Renal cortex interstitium (tissue), 11 donors: ENCODE data around the gene POU2F3. TPM values are rescaled to one million over a fixed set of nuclear protein-coding genes. Genes with fewer than 3 reads are reported as not detected.
"Not testable (repeated sequence)": the region's sequence is repeated elsewhere in the genome, so short reads cannot be mapped to it uniquely, and the experiment has no call there.

ENCODE experiments used
- DNase-seq, 11 donors: peaks; one replicate each; pipeline ENCODE4 v3.0.0-alpha.2; 2013; ENCODE audit warnings: low read depth in 9 of 11, low spot score in 4 of 11; ENCODE audit errors: extremely low read depth in 1 of 11
- polyA plus RNA-seq, 3 donors: library from polyadenylated mRNA; unstranded; fragments of 120-200 nt; gene quantifications; one replicate each; pipeline ENCODE4 v1.2.1, GENCODE V29; 2013; ENCODE audit not compliant: insufficient read length in 3 of 3

POU2F3 gene
- polyA plus RNA-seq, 3 donors, result 0.23 to 0.92 (median 0.36) TPM

DNA sequence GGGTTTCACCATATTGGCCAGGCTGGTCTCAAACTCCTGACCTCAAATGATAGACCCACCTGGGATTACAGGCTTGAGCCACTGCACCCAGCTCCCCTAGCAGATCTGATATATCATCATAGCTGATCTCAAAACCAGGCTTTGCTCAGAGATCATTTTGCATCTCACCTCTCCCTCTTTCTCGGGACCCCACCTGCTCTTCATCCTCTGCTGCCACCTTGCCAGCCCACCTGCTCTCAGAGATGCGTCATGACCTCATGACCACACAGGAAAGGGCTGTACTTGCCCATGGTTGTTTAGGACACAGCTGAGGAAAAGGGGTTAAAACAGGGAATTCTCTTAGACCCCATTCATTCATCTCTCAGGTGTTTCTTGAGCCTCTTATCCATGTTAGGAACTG lies 27.4 kb downstream of the POU2F3 start:
- DNase-seq, result no peak

DNA sequence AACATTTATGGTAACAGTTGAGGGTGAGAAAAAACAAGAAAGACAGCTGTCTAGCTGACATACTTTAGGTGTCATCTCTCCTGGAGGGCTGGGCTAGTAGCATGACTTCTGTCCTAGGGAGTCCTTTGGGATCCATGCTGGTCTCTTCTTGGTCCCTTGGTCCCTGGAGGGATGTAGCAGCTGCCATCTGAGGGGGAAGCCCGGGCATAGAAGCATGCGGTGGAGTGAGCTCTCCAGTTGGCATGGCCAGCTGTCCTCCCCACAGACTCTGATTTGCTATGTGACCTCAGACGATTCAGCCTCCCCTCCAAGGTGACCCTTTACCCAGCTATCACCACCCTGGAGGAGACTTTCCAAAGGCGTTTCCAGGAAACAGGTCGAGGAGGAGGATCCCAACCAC lies 28.7 kb downstream of the POU2F3 start:
- no peak for DNase-seq

DNA sequence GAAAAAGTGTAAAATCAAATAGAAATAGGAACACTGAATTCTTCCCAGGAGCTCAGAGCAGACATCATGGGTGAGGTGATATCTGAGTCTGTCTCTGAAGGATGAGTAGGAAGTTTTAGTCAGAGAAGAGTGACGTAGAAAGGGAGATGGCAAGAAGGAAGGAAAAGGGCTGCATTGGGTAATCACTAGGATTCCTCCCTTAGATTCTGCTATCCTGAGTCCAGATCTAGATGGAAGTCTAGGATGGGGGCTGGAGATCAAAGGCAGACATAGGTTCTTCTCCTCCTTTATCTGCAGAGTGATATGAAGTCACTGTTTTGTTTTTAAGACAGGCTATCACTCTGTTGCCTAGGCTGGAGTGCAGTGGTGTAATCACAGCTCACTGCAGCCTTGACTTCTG lies 30.4 kb downstream of the POU2F3 start:
- no peak for DNase-seq

DNA sequence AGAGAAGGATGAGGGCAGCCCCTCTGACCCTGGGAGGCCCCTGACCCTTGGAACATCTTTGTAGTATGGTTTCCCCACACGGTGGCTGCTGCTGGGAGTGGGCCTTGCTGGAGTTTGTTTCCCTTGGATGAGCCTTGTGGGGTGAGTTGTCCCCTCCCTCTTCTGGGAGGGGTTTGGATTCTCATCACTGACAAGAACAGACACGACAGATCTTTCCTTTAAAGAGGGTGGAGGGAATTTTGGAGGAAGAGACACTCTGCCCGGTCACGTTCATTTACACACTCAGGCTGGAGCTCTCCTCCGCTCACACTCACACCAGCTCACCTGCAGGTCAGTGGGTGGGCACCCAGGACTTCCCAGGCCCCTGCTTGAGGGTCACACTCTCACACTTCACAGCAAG lies 31.7 kb downstream of the POU2F3 start:
- DNase-seq, result no peak

DNA sequence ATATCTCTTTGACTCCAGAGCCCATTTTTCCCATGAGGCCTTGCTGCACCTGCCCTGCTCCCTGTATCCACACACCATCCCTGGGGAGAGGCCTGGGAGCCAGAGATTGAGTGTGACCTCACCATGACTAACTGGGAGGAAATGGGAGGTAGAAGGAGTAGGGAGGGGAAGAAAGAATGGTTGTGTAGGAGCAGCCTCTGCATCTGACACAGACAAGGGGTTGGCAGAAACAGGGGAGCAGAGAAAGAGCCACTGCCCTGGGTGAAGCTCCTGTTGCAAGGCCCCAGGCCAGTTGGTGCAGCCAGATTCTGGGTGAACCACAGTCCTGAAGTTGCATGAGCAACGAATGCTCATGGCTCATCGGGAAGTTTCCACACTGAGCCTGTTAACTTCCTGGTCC lies 32.4 kb downstream of the POU2F3 start:
- DNase-seq, result no peak

DNA sequence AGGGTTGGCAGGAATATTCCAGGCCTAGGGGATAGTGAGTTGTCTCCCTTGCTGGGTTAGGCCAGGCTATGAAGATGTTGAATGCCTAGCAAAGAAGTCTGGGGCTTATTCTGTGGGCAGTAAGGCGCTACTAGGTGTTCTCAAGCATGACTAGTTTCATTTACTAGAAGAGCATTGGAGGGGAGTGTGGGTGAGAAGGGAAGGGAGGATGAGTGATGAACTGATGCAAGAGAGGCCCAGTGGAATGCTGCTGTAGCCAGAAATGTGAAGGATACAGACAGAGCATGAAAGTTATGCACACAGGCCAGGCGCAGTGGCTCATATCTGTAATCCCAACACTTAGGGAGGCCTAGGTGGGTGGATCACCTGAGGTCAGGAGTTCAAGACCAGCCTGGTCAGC lies 33.5 kb downstream of the POU2F3 start:
- DNase-seq, result peak in 1 of 11 donors; percentile 13

DNA sequence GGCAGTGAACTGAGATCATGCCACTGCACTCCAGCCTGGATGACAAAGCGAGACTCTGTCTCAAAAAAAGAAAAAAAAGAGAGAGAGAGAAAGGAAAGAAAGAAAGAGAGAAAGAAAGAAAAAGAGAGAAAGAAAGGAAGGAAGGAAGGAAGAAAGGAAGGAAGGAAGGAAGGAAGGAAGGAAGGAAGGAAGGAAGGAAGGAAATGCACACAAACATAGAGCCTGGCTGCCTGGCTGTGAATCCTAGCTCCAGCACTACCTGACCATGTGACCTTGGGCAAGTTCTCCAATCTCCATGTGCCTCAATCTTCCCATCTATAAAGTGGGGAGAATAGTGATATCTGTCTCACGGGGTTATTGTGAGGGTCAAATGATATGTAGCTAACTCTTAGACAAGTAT lies 34.0 kb downstream of the POU2F3 start:
- DNase-seq, result not testable (repeated sequence)

DNA sequence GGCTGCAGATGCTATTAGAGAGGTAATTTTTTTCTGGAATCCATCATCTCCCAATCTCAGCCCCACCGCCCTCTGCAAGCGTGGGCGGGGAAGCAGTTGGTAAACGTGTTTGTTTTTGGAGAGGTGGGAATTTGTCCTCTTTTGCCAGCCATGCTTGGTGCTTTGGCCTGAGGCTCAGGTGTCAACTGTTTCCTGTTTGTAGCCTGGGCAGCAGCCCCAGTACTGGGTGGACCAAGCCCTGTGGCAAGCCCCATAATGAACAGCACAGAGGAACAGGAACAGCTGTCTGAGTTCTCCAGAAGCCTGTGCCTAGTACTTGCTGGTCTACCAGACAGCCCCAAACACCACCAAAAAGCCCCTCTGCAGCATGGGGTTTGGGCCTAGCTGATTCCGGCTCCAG lies 39.6 kb downstream of the POU2F3 start:
- no peak for DNase-seq

DNA sequence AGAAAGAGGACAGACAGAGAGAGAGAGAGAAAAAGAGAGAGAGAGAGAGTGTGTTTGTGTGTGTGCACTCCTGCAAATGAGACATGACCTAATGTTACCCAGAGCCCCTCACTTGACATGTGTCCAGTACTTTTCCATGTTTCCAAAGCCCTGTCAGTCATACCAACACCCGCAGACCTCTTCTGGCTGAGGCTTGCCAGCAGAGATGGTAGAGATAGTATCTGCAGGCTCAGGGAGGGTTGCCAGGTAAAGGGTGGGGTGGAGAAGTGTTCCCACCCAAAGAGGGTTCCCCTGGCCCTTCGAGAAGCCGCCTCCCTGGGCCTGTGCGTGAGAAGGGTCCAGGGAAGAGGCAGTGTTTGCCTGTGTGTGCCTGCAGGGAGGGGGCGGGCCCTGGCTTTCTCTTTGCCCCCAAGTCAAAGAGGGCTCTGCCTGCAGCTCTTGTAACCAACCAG lies 40.7 kb downstream of the POU2F3 start:
- no peak for DNase-seq

DNA sequence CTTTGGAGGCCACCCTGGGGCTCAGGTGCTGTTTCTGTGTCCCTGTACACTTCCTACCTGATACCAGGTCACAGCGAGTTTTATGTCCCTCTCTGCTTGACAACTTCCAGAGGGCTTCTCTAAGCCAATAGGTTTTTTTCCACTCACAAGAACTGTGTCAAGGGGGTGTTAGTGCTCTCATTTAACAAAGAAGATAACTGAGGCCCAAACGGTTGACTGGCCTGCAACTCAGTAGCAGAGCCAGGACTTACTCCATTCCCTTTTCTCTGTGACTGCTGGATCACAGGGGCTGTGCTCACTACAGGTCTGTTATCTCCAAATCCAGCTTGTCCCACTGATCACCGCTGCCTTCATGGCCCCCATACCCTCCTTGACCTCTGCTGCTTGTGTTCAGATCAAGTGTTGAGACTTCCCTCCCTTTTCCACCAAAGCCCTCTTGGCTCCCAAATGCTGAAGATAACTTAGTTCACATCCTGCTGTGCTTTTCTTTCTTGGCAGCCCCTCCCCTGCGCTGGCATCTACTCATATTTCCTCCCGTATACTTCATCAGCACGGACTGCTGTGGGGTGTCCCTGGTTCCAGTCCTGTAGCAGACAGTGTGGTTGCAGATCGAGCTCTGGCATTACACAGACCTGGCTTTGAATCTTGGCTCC lies 41.3 kb downstream of the POU2F3 start:
- no peak for DNase-seq

DNA sequence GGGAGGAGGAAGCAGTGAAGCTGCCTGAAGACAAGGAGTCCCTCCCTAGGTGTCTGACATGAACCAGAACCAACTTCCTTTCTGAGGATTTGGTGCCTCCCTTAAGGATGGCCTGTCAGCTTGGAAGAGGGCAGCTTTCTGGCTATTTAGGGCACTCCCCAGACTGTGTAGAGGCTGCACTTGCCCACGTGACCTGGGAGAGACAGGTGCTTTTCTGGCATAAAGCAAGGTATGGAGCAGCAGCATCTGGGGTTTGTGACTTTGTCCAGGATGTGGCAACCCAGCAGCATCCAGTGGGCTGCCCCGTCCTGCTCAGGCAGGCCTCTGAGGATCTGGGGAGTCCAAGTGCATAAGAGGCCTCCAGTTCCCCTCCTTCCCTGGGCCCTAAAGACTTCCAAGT lies 43.2 kb downstream of the POU2F3 start:
- no peak for DNase-seq

DNA sequence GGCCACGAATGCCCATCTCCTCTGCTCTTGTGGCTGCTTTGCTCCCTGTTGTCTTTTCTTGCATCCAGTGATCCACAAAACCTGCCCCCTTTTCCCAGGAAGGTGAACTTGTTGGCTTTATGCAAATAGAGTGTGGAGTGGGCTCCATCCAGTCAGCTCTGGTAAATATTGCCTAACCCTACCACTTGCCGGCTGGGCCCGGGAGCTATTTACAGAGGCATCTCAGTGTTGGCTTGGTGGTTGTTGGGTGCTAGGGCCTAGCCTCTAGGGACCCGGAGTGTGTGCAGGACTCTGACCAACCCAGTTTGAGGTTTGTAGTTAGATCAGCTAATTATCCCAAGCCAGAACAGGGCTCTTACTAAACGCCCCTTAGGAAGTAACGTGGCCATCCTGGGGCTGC lies 44.3 kb downstream of the POU2F3 start:
- DNase-seq, result no peak

DNA sequence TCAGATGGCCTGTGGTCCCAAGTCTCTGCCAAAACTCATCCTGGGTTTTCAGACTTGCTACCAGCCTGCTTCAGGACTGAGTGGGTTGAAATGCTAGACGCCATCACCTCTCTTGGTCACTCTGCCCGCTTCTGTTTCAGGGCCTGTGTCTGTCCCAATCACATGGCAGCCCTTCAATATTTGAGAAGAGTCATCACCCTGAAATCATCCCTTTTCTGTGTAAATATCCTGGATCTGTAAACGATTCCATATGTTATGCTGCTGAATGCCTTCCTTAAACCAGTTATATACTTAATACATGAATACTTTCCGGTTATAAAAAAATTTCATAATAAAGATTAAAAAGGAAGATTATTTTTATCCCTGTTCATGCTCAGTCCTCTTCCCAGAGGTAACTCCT lies 45.3 kb downstream of the POU2F3 start:
- no peak for DNase-seq

DNA sequence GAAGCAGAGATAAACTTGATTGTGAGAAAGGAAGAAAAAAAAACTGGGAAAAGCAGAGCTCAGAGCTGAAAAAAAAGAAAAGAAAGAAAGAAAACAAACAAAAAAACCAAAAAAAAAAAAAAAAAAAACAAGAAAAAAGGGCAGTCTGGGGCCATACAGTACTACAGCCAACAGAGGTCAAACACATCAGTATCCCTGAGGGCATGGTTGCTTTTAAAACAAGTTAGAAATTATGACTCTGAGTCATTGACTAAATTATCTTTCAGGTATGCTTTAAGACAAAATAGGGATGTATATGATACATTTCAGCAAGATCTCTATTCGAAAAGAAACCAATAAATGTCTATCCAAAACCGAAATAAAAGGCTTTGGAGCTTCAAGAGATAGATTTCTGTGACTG lies 48.1 kb downstream of the POU2F3 start:
- no peak for DNase-seq

DNA sequence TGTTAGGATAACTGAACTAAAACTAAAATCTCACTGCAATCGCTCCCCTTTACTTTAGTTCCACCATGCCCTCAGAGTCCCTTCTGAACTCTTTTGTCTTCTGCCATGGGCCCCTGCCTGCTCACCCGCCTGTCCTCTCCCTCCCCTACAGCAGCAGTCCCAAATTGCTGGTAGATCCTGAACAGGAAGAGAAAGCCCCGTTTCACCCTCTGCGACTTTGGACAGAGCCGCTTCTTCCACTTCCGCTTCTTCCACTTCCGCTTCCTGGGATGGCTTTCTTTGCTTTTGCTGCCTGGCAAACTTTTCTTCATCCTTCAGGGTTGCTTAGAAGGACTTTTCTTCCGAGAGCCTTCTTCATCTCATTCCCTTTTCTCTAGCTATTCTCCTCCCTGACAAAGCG lies 49.5 kb downstream of the POU2F3 start:
- no peak for DNase-seq

DNA sequence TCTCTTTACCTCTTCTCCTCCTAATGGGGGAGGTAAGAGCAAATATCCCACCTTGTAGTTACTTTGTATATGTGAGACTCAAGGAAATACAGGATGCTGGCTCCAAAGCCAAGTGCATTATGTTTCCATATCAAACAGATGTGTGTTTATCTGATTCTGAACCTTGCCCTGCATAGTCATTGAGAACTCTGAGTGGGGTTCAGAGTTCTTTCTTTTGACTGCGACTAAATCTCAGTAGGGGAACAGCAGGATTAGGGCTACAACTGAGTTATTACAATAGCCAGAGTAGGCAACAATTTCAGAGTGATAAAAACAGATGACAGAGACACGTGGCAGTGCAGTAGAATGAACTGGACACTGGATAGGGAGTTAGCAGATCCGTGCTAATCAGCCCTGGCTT lies 51.0 kb downstream of the POU2F3 start:
- no peak for DNase-seq

DNA sequence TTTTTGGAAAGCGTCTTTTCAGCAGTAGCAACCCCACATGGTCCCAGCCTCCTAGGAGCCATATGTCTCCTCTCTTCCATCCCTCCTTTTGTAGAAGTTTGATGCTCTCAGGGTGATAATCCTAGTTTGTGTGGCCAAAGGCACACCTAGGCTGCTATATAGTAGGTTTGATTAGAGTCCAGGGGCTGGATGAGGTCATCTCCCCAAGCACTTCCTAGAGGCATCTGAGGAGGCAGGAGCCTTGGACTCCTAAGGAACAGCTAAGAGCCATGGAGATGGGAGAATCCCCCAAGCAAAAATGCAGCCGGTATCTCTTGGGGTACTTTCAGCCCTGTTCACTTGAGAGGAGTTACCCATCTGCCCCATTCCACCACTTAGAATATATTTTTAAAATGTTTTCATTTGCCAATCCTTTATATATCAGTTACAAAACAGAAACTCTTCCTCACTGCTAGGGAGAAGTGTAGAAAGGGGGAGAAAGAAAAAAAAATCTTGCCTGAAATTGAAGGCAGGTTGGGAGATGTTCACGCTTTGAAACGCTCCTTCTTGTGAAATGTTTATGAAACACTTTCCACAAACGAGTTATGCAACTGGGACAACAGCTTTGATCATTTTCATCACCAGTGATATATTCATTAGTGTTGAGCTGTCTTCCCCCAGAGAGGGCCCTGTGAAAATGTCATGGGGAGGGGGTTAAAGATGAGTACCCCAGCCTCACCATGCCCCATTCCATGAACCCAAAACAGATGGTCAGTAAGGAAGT lies 53.3 kb downstream of the POU2F3 start:
- DNase-seq, result no peak

DNA sequence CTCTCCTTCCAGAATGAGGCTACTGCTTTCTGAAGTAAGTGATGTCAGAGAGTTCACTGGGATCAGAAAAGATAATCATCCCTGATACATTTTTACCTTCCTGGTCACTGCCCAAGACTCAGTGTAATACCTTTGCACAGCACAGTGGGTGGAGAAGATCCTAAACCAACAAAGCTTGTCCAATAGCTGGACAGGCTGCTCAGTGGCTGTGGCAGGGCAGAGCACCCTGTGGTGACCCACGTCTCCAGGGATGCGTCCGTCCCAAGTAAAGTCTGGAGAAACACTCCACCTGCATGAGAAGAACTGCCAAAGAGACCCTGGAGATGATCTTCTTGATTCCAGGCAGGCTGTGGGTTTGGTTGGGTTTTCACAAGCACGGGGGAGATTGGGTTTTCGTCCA lies 54.2 kb downstream of the POU2F3 start:
- DNase-seq, result no peak

DNA sequence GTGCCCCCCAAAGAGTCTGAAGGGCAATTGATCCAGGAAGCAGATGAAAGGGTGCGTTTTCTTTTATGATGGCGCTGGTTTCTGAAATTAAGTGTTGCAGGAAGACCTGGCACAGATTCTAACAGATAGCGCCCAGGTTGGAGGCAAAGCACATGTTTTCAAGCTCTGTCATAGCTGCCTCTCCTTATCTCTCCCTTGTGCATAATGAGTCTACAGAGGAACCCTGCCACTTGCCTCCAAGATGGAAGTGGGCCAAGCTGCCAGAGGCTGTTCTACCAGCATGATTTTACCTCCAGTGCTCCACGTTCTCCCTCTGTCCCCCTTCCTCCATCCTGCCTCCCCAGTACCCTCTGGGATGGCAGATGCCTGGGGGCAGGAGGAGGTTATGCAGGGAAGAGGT lies 55.2 kb downstream of the POU2F3 start:
- no peak for DNase-seq

DNA sequence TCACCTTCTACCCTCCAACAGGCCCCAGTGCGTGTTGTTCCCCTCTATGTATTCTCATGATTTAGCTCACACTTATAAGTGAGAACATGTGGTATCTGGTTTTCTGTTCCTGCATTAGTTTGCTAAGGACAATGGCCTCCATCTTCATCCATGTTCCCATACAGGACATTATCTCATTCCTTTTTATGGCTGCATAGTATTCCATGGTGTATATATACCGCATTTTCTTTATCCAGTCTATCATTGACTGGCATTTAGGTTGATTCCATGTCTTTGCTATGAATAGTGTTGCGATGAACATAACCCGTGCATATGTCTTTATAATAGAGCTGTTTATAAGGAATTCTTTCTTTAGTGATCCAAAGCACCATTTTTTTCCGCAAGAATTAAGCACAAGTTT lies 56.6 kb downstream of the POU2F3 start:
- no peak for DNase-seq

DNA sequence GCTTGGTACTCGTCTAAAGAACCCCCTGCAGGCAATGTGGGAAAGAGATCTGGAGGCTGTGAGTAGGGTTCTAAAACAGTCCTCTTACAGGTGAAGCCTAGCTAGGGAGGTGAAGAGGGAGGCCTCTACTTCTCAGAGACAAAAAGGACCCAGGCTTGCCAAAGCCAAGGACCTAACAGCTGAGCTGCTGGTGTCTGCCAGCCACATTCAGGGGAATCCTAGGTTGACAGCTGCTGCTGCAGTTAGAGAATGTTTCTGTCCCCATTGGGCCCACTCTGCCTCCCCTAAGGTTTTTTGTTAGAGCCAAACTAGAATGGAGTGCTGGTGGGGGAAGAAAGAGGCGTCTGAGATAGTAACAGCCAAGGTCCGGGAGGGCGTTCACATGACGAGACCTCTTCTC lies 58.5 kb downstream of the POU2F3 start:
- no peak for DNase-seq
